OCI-LY3 (cell line): ENCODE results near the gene ARHGAP26.

Source experiments
- CTCF ChIP-seq: fragments of 200-600, 300-600 bp; sonication (generic); IDR thresholded peaks from 2 replicates; pipeline ENCODE4 v1.5.1; 2014; ENCODE audit warnings: antibody characterized with exemption, low read length, low read depth
- EZH2phosphoT487 ChIP-seq: fragments of 200-600 bp; shearing (Covaris generic); IDR thresholded peaks from 2 replicates; pipeline ENCODE4 v1.6.1; 2018; ENCODE audit warnings: antibody characterized with exemption, mixed run types, low read depth

GRCh38 chr5:142937374-142937773 lies 167.2 kb downstream of the ARHGAP26 start:
- TF ChIP-seq CTCF (no peak), EZH2phosphoT487 (no peak)
